GM06990 (cell line): ENCODE data around the gene DNAH9.

Source experiments
- DNase-seq: peaks from one replicate; pipeline ENCODE4 v3.0.0-alpha.2; 2011; ENCODE audit not compliant: insufficient read length; ENCODE audit errors: extremely low read depth
- H3K27me3 ChIP-seq: replicated peaks from 2 replicates; pipeline ENCODE4 v1.6.0; 2011; ENCODE audit warnings: low read length; ENCODE audit not compliant: control insufficient read depth, insufficient read depth
- H3K36me3 ChIP-seq: 2 replicates; pipeline ENCODE4 v1.5.1; 2011; ENCODE audit warnings: low read length; ENCODE audit not compliant: control insufficient read depth, insufficient read depth
- H3K4me3 ChIP-seq: replicated peaks from 2 replicates; pipeline ENCODE4 v1.5.1; 2011; ENCODE audit warnings: low read depth, mild to moderate bottlenecking, control low read depth, low read length
- CTCF ChIP-seq: IDR thresholded peaks from 2 replicates; pipeline ENCODE4 v1.5.1; 2011; ENCODE audit warnings: low read length, control low read depth, mild to moderate bottlenecking, inconsistent platforms; ENCODE audit not compliant: insufficient read depth, poor library complexity, severe bottlenecking

DNAH9 gene

DNA sequence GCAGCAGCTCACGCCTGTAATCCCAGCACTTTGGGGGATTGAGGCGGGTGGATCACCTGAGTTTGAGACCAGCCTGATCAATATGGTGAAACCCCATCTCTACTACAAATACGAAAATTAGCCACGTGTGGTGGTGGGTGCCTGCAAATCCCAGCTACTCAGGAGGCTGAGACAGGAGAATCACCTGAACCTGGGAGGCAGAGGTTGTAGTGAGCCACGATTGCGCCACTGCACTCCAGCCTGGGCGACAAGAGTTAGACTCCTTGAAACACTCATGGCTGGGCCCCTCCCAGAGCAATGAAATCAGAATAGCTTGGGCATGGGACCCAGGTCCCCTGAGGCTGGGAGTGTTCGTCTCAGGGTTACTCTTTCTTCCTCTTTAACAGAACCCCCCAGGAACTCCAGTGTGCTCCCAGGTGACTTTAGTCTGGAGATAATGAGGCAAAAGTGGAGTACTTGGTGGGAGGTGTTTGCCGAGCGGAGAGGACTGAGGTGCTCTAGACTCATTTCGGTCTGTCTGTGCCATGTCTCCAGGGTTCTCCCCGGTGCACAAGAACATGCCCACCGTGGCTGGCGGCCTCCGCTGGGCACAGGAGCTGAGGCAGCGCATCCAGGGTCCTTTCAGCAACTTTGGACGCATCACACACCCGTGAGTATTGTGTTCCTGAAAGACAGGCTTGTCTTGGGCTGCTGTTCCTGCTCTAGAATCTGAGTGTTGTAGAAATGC is 41.6 kb downstream of the DNAH9 start:
- DNase-seq, result no peak
- TF ChIP-seq CTCF, result no peak
- H3K27me3 ChIP-seq, result no peaks in the 10 kb centered on the region
- H3K36me3 ChIP-seq, result no peaks in the 10 kb centered on the region
- H3K4me3 ChIP-seq, result no peak overlapping the region

DNA sequence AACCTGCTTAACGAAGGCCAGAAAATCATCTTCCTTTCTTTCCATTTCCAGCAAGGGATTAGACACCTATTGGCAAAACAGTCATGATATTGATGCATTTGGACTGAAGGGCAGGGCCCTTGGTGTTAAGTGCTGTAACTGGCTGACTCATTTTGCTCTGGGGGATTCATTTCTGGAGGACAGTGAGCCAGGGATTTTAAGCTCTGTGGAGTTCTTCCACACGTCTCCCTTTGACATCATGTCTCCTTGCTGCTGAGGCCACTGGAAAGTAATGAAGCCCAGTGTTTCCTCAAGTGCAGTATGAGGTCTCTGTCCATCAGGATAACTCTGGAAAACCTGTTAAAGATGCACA is 42.2 kb downstream of the DNAH9 start:
- no peak for DNase-seq
- TF ChIP-seq CTCF, result no peak

DNA sequence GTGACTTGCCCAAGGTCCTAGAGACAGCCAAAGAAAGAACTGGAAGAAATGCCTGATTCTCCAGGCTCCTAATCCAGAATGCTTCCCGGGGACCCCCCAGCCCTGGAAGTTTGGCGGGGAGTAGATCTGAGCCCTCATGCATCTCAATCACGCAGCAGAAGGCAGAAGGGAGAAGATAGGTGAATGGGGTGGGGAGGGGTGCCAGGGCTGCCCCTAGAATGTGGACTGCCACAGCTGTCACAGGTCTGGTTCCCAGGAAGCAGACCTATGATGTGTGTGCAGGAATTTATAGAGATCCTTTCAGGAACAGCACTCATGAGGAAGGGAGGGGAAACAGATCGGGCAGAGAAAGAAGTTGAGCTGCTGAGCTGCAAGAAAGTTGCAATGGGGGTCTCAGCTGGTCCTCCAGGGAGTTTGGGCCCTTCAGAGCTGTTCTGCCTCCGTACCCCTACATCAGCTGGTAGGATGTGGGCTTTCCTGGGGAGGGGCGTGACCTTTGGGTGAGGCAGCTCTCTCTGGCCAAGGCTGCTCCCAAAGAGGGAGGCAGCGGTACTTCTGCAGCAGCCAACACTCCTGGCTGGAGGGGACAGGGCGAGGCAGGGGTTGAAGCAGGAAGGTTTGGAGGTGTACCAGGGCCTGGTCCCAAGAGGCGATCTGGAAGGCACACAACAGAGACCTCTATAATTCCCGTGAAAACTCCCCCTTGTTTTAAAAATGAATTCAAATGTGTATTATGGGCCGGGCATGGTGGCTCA is 43.4 kb downstream of the DNAH9 start:
- H3K36me3 ChIP-seq, result no peaks in the 10 kb centered on the region
- TF ChIP-seq CTCF, result no peak
- H3K4me3 ChIP-seq, result no peak overlapping the region
- DNase-seq, result no peak
- no peaks in the 10 kb centered on the region for H3K27me3 ChIP-seq

More for the DNA sequence above, 42.2 kb downstream of the DNAH9 start:
- Histone ChIP-seq H3K27me3 (no peaks in the 10 kb centered on the region), H3K36me3 (no peaks in the 10 kb centered on the region), H3K4me3 (no peak overlapping the region)

- no peak for TF ChIP-seq CTCF
These were observed 44.4 kb downstream of the DNAH9 start for GRCh38 chr17:11642655-11643054.

DNA sequence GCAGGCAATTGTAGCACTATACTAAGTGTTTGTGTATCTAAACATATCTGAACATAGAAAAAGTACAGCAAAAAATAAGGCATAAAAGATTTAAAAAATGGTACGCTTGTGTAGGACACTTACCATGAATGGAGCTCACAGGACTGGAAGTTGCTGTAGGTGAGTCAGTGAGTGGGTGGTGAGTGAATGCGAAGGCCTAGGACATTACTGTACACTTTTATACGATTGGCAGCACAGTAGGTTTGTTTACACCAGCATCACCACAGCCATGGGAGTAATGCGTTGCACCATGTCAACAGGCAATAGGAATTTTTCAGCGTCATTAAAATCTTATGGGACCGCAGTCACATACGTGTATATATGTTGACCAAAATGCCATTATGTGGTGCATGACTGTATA is 45.6 kb downstream of the DNAH9 start:
- no peak overlapping the region for H3K4me3 ChIP-seq

More at GRCh38 chr17:11642655-11643054, 44.4 kb downstream of the DNAH9 start:
- no peaks in the 10 kb centered on the region for H3K36me3 ChIP-seq
- no peak overlapping the region for H3K4me3 ChIP-seq
- no peak for DNase-seq
- no peaks in the 10 kb centered on the region for H3K27me3 ChIP-seq

More for the DNA sequence above, 45.6 kb downstream of the DNAH9 start:
- Histone ChIP-seq H3K27me3 (no peaks in the 10 kb centered on the region), H3K36me3 (no peaks in the 10 kb centered on the region)
- DNase-seq, result no peak
- TF ChIP-seq CTCF, result no peak
